ENCODE measurements around the gene POLR2B.

- TF ChIP-seq YY1 (IDR thresholded peaks at IDR 0.05; ENCODE audit: insufficient read depth, insufficient read length) (no peak), SUZ12 (IDR thresholded peaks at IDR 0.05; ENCODE audit: extremely low read depth, insufficient read depth, insufficient read length) (no peak), ZNF274 (IDR thresholded peaks at IDR 0.05; ENCODE audit: low read depth, low read length) (no peak)
Observed at GRCh38 chr4:57044279-57044678, 65.6 kb downstream of the POLR2B start.
